Loucy (cell line): ENCODE measurements around the gene EIF1.

Source experiments
- CTCF ChIP-seq: fragments of 200-600 bp; sonication (generic); conservative IDR thresholded peaks from 2 replicates; pipeline ENCODE4 v1.5.1; 2014; ENCODE audit warnings: mild to moderate bottlenecking, antibody characterized with exemption, low read length
- EZH2phosphoT487 ChIP-seq: fragments of 200-600 bp; IDR thresholded peaks from 2 replicates; pipeline ENCODE4 v1.6.1; 2018; ENCODE audit warnings: antibody characterized with exemption, mild to moderate bottlenecking, moderate library complexity, borderline replicate concordance

DNA sequence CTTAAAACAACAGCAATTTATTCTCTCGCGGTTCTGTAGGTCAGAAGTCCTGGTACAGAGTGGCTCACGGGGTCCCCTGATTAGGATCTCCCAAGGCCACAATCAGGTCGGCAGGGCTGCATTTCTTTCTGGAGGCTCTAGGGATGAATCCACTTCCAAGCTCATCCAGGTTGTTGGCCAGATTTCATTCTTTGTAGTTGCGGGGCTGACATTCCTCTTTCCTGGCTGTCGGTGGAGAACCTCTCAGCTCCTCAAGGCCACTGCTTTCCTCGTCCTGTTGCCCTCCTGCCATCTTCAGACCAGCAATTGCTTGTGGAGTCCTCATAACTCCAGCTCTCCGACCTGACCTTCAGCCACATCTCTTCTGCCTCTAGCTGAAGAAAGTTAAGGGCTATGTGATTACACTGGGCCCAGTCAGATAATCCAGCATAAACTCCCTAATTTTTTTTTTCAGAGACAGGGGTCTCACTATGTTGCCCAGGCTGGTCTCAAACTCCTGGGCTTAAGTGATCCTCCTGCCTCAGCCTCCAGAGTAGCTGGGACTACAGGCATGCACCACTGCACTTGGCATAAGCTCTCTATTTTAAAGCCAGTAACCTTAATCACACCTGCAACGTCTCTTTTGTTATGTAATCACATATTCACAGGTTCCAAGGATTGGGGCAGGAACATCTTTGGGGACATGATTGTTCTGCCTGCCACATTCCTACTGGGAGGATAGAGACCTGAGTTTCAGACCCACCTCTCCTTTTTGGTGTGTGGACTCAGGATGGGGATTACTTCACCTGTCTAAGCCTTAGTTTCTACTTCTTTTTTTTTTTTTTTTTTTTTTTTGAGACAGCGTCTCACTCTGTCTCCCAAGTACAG lies 19.4 kb downstream of the EIF1 start:
- TF ChIP-seq CTCF (no peak), EZH2phosphoT487 (no peak)
